Right lung (tissue), 10 donors: ENCODE results near the gene ADAM21. TPM values are rescaled to one million over a fixed set of nuclear protein-coding genes. Genes with fewer than 3 reads are reported as not detected.
"Not testable (repeated sequence)": the region's sequence is repeated elsewhere in the genome, so short reads cannot be mapped to it uniquely, and the experiment has no call there.

Experiments used
- DNase-seq, 2 donors: peaks; one replicate each; pipeline ENCODE4 v3.0.0-alpha.2; 2013
- long read RNA-seq, 8 donors: transcript quantifications; one replicate each; lab custom pipeline, GENCODE V29; 2026
- polyA plus RNA-seq, 5 donors: library from polyadenylated mRNA; unstranded; fragments of 120-200 nt; gene quantifications; one replicate each; pipeline versions ENCODE4 v1.2.1 to v1.2.3, GENCODE V29; 2013; ENCODE audit warnings: inconsistent platforms in 1 of 5, low replicate concordance in 1 of 5; ENCODE audit not compliant: insufficient read length in 5 of 5, insufficient read depth in 1 of 5

ADAM21 gene
- polyA plus RNA-seq = 1 to 10 TPM in 1 of 5 donors, under 1 TPM in 4; 0.50 to 1.0 (median 0.89) TPM
- long read RNA-seq, donor 1 = 0 reads
- long read RNA-seq, donor 2 = 0 reads
- long read RNA-seq, donor 3 = 0 reads
- long read RNA-seq, donor 4 = 0 reads
- long read RNA-seq, donor 5 = 0 reads
- long read RNA-seq, donor 6 = 0 reads
- long read RNA-seq, donor 7 = 0 reads
- long read RNA-seq, donor 8 = 0 reads

- no peak for DNase-seq
These were observed at the start of gene ADAM21 for GRCh38 chr14:70451874-70452273. Gene ADAM21, plus strand, starts transcription at chr14:70452174. Its CDS starts 5,326 bp downstream, at chr14:70457500.

- DNase-seq = not testable (repeated sequence)
These were observed 48.6 kb upstream of the ADAM21 start for GRCh38 chr14:70403335-70403734.

GRCh38 chr14:70406216-70406615 is 45.8 kb upstream of the ADAM21 start:
- DNase-seq = not testable (repeated sequence)

- no peak for DNase-seq
These were observed 44.4 kb upstream of the ADAM21 start for GRCh38 chr14:70407621-70408020.

GRCh38 chr14:70415788-70416187 is 36.2 kb upstream of the ADAM21 start:
- no peak for DNase-seq

- peak in 1 of 2 donors; percentile 6 for DNase-seq
These were observed 35.6 kb upstream of the ADAM21 start for GRCh38 chr14:70416338-70416724.

- peak; percentile 62 to 67 for DNase-seq
These were observed 35.1 kb upstream of the ADAM21 start, which contains the start of gene SYNJ2BP for GRCh38 chr14:70416725-70417349. Gene SYNJ2BP, minus strand, starts transcription at chr14:70417090. Its CDS starts 127 bp downstream, at chr14:70416963.

GRCh38 chr14:70419270-70419931 is 32.6 kb upstream of the ADAM21 start:
- DNase-seq = not testable (repeated sequence)

- no peak for DNase-seq
These were observed 29.4 kb upstream of the ADAM21 start for GRCh38 chr14:70422538-70422937.

GRCh38 chr14:70425354-70425753 is 26.6 kb upstream of the ADAM21 start:
- no peak for DNase-seq

- DNase-seq = not testable (repeated sequence)
These were observed 25.4 kb upstream of the ADAM21 start for GRCh38 chr14:70426555-70426954.

GRCh38 chr14:70436867-70437266 is 15.1 kb upstream of the ADAM21 start:
- no peak for DNase-seq

- no peak for DNase-seq
These were observed 10.3 kb upstream of the ADAM21 start for GRCh38 chr14:70441641-70442040.

- no peak for DNase-seq
These were observed 9.2 kb upstream of the ADAM21 start for GRCh38 chr14:70442750-70443149.

- DNase-seq = peak in 1 of 2 donors; percentile 14
These were observed 3.2 kb upstream of the ADAM21 start for GRCh38 chr14:70448633-70449340.

GRCh38 chr14:70454731-70455130 is 2.8 kb downstream of the ADAM21 start:
- no peak for DNase-seq

- DNase-seq = no peak
These were observed 16.8 kb downstream of the ADAM21 start for GRCh38 chr14:70468731-70469130.

GRCh38 chr14:70470863-70471563 is 19.0 kb downstream of the ADAM21 start:
- DNase-seq = not testable (repeated sequence)

GRCh38 chr14:70472253-70473159 is 20.5 kb downstream of the ADAM21 start:
- DNase-seq = no peak

GRCh38 chr14:70473825-70474224 is 21.9 kb downstream of the ADAM21 start:
- DNase-seq = no peak
